PC-3 (cell line): Measurements from ENCODE around the gene MARF1. TPM values are rescaled to one million over a fixed set of nuclear protein-coding genes. Genes with fewer than 3 reads are reported as not detected.
"Not testable (repeated sequence)": the region's sequence is repeated elsewhere in the genome, so short reads cannot be mapped to it uniquely, and the experiment has no call there.

Source experiments
- ATAC-seq: fragments of 200-7000 bp; cut with Tn5 transposase; 2 replicates; pipeline ENCODE4 v1.9.1; 2020; ENCODE audit warnings: mild to moderate bottlenecking, moderate library complexity
- BruUV-seq: library from RNA; stranded (reverse); fragments of 400-500 nt; replicated peaks from 2 replicates; lab custom pipeline; 2021; lab: Mats Ljungman, UMichigan
- CTCF ChIA-PET: fragments of 300-600 bp; sonication (Branson Sonifier 250); formaldehyde crosslinking; loops from one replicate; lab custom pipeline; 2022; ENCODE audit warnings: antibody characterized with exemption; lab: Charles Lee
- POLR2A ChIA-PET: fragments of 300-600 bp; sonication (Branson Sonifier 250); formaldehyde crosslinking; loops from one replicate; lab custom pipeline; 2022; ENCODE audit warnings: antibody characterized with exemption; ENCODE audit not compliant: unreplicated experiment; lab: Charles Lee
- DNase-seq: peaks from one replicate; pipeline ENCODE4 v3.0.0-alpha.2; 2015
- H2AFZ ChIP-seq: fragments of 300-600 bp; sonication (generic); 2 replicates; pipeline ENCODE4 v1.6.0; 2016; ENCODE audit warnings: antibody characterized with exemption, low read length
- H3F3A ChIP-seq: fragments of 300-600 bp; sonication (generic); one replicate; pipeline ENCODE4 v1.6.0; 2017; ENCODE audit warnings: antibody characterized with exemption, low read length, control low read depth, mild to moderate bottlenecking; ENCODE audit not compliant: unreplicated experiment
- H3K27ac ChIP-seq: fragments of 300-600 bp; sonication (generic); 2 replicates; pipeline ENCODE4 v1.5.1; 2016; ENCODE audit warnings: mild to moderate bottlenecking, low read length
- H3K27me3 ChIP-seq: fragments of 300-600 bp; sonication (generic); 2 replicates; pipeline ENCODE4 v1.6.1; 2016; ENCODE audit warnings: low read length, mixed read lengths
- H3K36me3 ChIP-seq: fragments of 300-600 bp; sonication (generic); 2 replicates; pipeline ENCODE4 v1.6.1; 2016; ENCODE audit warnings: low read depth, mixed run types, low read length, mixed read lengths
- H3K4me1 ChIP-seq: fragments of 300-600 bp; sonication (generic); 2 replicates; pipeline ENCODE4 v1.5.1; 2016; ENCODE audit warnings: low read length; ENCODE audit not compliant: insufficient read depth
- H3K4me2 ChIP-seq: fragments of 300-600 bp; sonication (generic); 2 replicates; pipeline ENCODE4 v1.6.0; 2016; ENCODE audit warnings: low read length
- H3K4me3 ChIP-seq: fragments of 300-600 bp; sonication (generic); 2 replicates; pipeline ENCODE4 v1.5.1; 2016; ENCODE audit warnings: mild to moderate bottlenecking, low read length, mixed read lengths
- H3K79me2 ChIP-seq: fragments of 300-600 bp; sonication (generic); 2 replicates; pipeline ENCODE4 v1.6.1; 2017; ENCODE audit warnings: low read length, mixed read lengths
- H3K9ac ChIP-seq: fragments of 300-600 bp; sonication (generic); 2 replicates; pipeline ENCODE4 v1.6.0; 2016; ENCODE audit warnings: mild to moderate bottlenecking, low read length
- H3K9me2 ChIP-seq: fragments of 300-600 bp; sonication (generic); replicated peaks from 2 replicates; pipeline ENCODE4 v1.6.1; 2016; ENCODE audit warnings: mixed run types, low read length, mixed read lengths
- H3K9me3 ChIP-seq: fragments of 300-600 bp; sonication (generic); 2 replicates; pipeline ENCODE4 v1.6.1; 2016; ENCODE audit warnings: low read length, mixed read lengths
- H4K20me1 ChIP-seq: fragments of 300-600 bp; sonication (generic); 2 replicates; pipeline ENCODE4 v1.6.1; 2016; ENCODE audit warnings: low read length, mixed read lengths
- CTCF ChIP-seq: fragments of 300-600 bp; sonication (generic); conservative IDR thresholded peaks from 2 replicates; pipeline ENCODE4 v1.5.1; 2017; ENCODE audit warnings: antibody characterized with exemption, low read depth, mild to moderate bottlenecking, low read length
- EZH2 ChIP-seq: fragments of 300-600 bp; sonication (generic); IDR thresholded peaks from one replicate; pipeline ENCODE4 v1.6.1; 2017; ENCODE audit warnings: antibody characterized with exemption, mild to moderate bottlenecking, low read length; ENCODE audit not compliant: unreplicated experiment
- EZH2phosphoT487 ChIP-seq: fragments of 300-600 bp; sonication (generic); IDR thresholded peaks from 2 replicates; pipeline ENCODE4 v1.6.1; 2018; ENCODE audit warnings: mild to moderate bottlenecking, antibody characterized with exemption, low read length, borderline replicate concordance
- intact Hi-C: fragments of 100-400 bp; cut with micrococcal nuclease; formaldehyde crosslinking; loops from 2 replicates; pipeline ENCODE4 v1.9.0; 2023
- total RNA-seq: library from RNA; depleted of rRNA; stranded (reverse); fragments of >200 nt; gene quantifications from 2 replicates; pipeline ENCODE4 v1.2.3, GENCODE V29; 2014

Gene MARF1
- total RNA-seq, 1 experiment from 2014 or later, result 6.7 TPM

GRCh38 chr16:15574614-15574948 is 68.4 kb downstream of the MARF1 start:
- no peaks in the 10 kb centered on the region for H3K79me2 ChIP-seq
- no peaks in the 10 kb centered on the region for H4K20me1 ChIP-seq
- DNase-seq, result no peak
- no peak overlapping the region for H3K4me3 ChIP-seq
- ChIA-PET POLR2A (no interaction called here), CTCF (no interaction called here)
- H3K4me2 ChIP-seq, result no peak overlapping the region
- no peak overlapping the region for H3K9ac ChIP-seq
- H3F3A ChIP-seq, result no peaks in the 10 kb centered on the region
- no peak overlapping the region for H2AFZ ChIP-seq
- H3K4me1 ChIP-seq, result peaks cover 26% of the 10 kb centered on the region
- ATAC-seq, result no peak
- no peaks in the 10 kb centered on the region for H3K9me3 ChIP-seq
- no TSS peak for BruUV-seq
- no peak overlapping the region for H3K27ac ChIP-seq
- H3K27me3 ChIP-seq, result no peaks in the 10 kb centered on the region
- H3K9me2 ChIP-seq, result no peaks in the 10 kb centered on the region
- TF ChIP-seq EZH2phosphoT487 (no peak), CTCF (no peak), EZH2 (no peak)
- H3K36me3 ChIP-seq, result no peaks in the 10 kb centered on the region
- intact Hi-C loops, result no loop called here

GRCh38 chr16:15573896-15574613 is 68.9 kb downstream of the MARF1 start:
- H3K36me3 ChIP-seq, CTCF ChIA-PET, H3F3A ChIP-seq, H3K9ac ChIP-seq, ATAC-seq, H3K9me2 ChIP-seq, H3K4me3 ChIP-seq, H3K27me3 ChIP-seq, intact Hi-C loops, DNase-seq, POLR2A ChIA-PET, H3K27ac ChIP-seq, H2AFZ ChIP-seq, H4K20me1 ChIP-seq, H3K9me3 ChIP-seq, H3K4me2 ChIP-seq, H3K79me2 ChIP-seq, BruUV-seq: not testable (repeated sequence)
- H3K4me1 ChIP-seq, result peaks cover 26% of the 10 kb centered on the region

GRCh38 chr16:15573274-15573895 is 69.6 kb downstream of the MARF1 start:
- H3K9ac ChIP-seq, result no peak overlapping the region
- ChIA-PET CTCF (no interaction called here), POLR2A (no interaction called here)
- H2AFZ ChIP-seq, result no peak overlapping the region
- H3K4me2 ChIP-seq, result no peak overlapping the region
- H3K4me3 ChIP-seq, result no peak overlapping the region
- DNase-seq (no peak), ATAC-seq (no peak)
- H3K27me3 ChIP-seq, result no peaks in the 10 kb centered on the region
- H3K9me2 ChIP-seq, result no peaks in the 10 kb centered on the region
- no TSS peak for BruUV-seq
- H4K20me1 ChIP-seq, result no peaks in the 10 kb centered on the region
- no peaks in the 10 kb centered on the region for H3K9me3 ChIP-seq
- H3K79me2 ChIP-seq, result no peaks in the 10 kb centered on the region
- 0 out of 2 replicates have a peak overlapping the region, but pooled peaks have one; percentile 37 for H3K27ac ChIP-seq
- H3K4me1 ChIP-seq, result peaks cover 26% of the 10 kb centered on the region
- TF ChIP-seq EZH2phosphoT487 (no peak), CTCF (no peak), EZH2 (no peak)
- no peaks in the 10 kb centered on the region for H3K36me3 ChIP-seq
- intact Hi-C loops, result no loop called here
- no peaks in the 10 kb centered on the region for H3F3A ChIP-seq
